ENCODE measurements around the gene SLC35E1. TPM values are rescaled to one million over a fixed set of nuclear protein-coding genes. Genes with fewer than 3 reads are reported as not detected.

The SLC35E1 gene
- total RNA-seq, 2 donors from 2014 or later = 26.6 to 30.6 TPM

DNA sequence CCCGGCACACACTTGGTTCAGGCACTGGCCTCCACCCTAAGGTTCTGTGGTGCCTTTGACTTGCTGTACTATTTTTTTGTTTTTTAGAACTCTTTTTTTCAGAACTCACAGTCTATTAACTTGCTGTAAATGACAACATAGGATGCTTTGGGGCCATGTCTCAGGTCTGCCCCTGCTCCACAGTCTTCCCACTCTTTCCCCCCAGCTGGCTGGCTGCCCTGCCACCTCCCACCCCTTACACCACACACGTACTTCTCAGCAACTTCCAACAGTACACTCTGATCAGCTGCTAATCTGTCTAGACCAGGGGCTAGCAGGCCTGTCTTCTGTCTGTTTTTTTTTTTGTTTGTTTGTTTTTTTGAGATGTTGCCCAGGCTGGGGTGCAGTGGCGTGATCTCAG, 67.9 kb downstream of the SLC35E1 start:
- Histone ChIP-seq H3K9ac (ENCODE audit: extremely low read depth, low read length, poor library complexity, severe bottlenecking) (no peak overlapping the region), H3K27ac (ENCODE audit: low read depth, low read length) (no peak overlapping the region), H3K27me3 (ENCODE audit: control insufficient read depth, insufficient read depth, low read length, poor library complexity, severe bottlenecking) (no peaks in the 10 kb centered on the region), H3K4me1 (ENCODE audit: control insufficient read depth, insufficient read depth, low read length) (no peaks in the 10 kb centered on the region), H3K36me3 (ENCODE audit: control insufficient read depth, insufficient read depth, low read length) (peaks cover 28% of the 10 kb centered on the region), H3K9me3 (ENCODE audit: control insufficient read depth, low read length) (no peaks in the 10 kb centered on the region), H3K4me3 (ENCODE audit: low read length) (no peak overlapping the region)
- peaks cover 39% of the 10 kb centered on the region for H3K36me3 Mint-ChIP-seq (ENCODE audit: low read depth)
- TF ChIP-seq, protein P1, sequence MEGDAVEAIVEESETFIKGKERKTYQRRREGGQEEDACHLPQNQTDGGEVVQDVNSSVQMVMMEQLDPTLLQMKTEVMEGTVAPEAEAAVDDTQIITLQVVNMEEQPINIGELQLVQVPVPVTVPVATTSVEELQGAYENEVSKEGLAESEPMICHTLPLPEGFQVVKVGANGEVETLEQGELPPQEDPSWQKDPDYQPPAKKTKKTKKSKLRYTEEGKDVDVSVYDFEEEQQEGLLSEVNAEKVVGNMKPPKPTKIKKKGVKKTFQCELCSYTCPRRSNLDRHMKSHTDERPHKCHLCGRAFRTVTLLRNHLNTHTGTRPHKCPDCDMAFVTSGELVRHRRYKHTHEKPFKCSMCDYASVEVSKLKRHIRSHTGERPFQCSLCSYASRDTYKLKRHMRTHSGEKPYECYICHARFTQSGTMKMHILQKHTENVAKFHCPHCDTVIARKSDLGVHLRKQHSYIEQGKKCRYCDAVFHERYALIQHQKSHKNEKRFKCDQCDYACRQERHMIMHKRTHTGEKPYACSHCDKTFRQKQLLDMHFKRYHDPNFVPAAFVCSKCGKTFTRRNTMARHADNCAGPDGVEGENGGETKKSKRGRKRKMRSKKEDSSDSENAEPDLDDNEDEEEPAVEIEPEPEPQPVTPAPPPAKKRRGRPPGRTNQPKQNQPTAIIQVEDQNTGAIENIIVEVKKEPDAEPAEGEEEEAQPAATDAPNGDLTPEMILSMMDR (conservative IDR thresholded peaks at IDR 0.05) = no peak
- H3K27me3 Mint-ChIP-seq (ENCODE audit: insufficient read depth) = no peaks in the 10 kb centered on the region
- no peaks in the 10 kb centered on the region for H3K4me1 Mint-ChIP-seq
- H3K27ac Mint-ChIP-seq = no peak overlapping the region
- WGBS, 2 experiments (ENCODE audit: insufficient coverage in 1 of 2, insufficient read length in 1 of 2) = 97 to 100% methylated on average over 2 to 3 of the region's 3 CpGs
- no peak overlapping the region for H3K4me3 Mint-ChIP-seq
- no peaks in the 10 kb centered on the region for H3K9me3 Mint-ChIP-seq
- DNase-seq = no peak

Other genes with a start within 250 kb of the SLC35E1 start
- gene KLF2, start 247.6 kb downstream of the SLC35E1 start, total RNA-seq = 1 to 10 TPM in 1 of 2 donors, under 1 TPM in 1; 0.22 to 1.4 TPM
- gene EPS15L1, start 100.4 kb downstream of the SLC35E1 start, total RNA-seq = 10 to 100 TPM; 35.1 to 43.8 TPM
- under 1 TPM in 1 of 2 donors, not detected in 1; 0.27 TPM for gene CALR3, start 76.2 kb downstream of the SLC35E1 start, total RNA-seq
- 1 to 10 TPM; 7.9 TPM for gene C19orf44, start 76.0 kb downstream of the SLC35E1 start, total RNA-seq
- gene CHERP, start 30.0 kb downstream of the SLC35E1 start, total RNA-seq = 10 to 100 TPM; 69.5 to 71.5 TPM
- 10 to 100 TPM; 10.8 to 11.8 TPM for gene MED26, start 55.8 kb upstream of the SLC35E1 start, total RNA-seq
- 10 to 100 TPM; 57.6 to 91.4 TPM for gene SMIM7, start 87.7 kb upstream of the SLC35E1 start, total RNA-seq
- 1 to 10 TPM; 5.1 to 6.8 TPM for gene TMEM38A, start 88.7 kb upstream of the SLC35E1 start, total RNA-seq
- gene NWD1, start 147.4 kb upstream of the SLC35E1 start, total RNA-seq = not detected